ENCODE measurements around the gene RAD51B.

The RAD51B gene

GRCh38 chr14:68260121-68260520, 440.5 kb downstream of the RAD51B start:
- DNase-seq = no peak

GRCh38 chr14:68261092-68261842, 441.7 kb downstream of the RAD51B start:
- DNase-seq = no peak

GRCh38 chr14:68262567-68262966, 443.0 kb downstream of the RAD51B start:
- no peak for DNase-seq

- DNase-seq = no peak
Measured at GRCh38 chr14:68263563-68264259, 444.1 kb downstream of the RAD51B start.

- DNase-seq = no peak
Measured at GRCh38 chr14:68264260-68264569, 444.6 kb downstream of the RAD51B start.

- no peak for DNase-seq
Measured at GRCh38 chr14:68266998-68267397, 447.4 kb downstream of the RAD51B start.

GRCh38 chr14:68268197-68268596, 448.6 kb downstream of the RAD51B start:
- DNase-seq = no peak

GRCh38 chr14:68268719-68269118, 449.1 kb downstream of the RAD51B start:
- no peak for DNase-seq

- DNase-seq = no peak
Measured at GRCh38 chr14:68269136-68269927, 449.8 kb downstream of the RAD51B start.

- DNase-seq = no peak
Measured at GRCh38 chr14:68270342-68270741, 450.8 kb downstream of the RAD51B start.

GRCh38 chr14:68271913-68272391, 452.4 kb downstream of the RAD51B start:
- no peak for DNase-seq

GRCh38 chr14:68273413-68273812, 453.8 kb downstream of the RAD51B start:
- no peak for DNase-seq

- no peak for DNase-seq
Measured at GRCh38 chr14:68274725-68275124, 455.1 kb downstream of the RAD51B start.

GRCh38 chr14:68278576-68279436, 459.2 kb downstream of the RAD51B start:
- no peak for DNase-seq

GRCh38 chr14:68279437-68279720, 459.8 kb downstream of the RAD51B start:
- no peak for DNase-seq

- no peak for DNase-seq
Measured at GRCh38 chr14:68279777-68280233, 460.2 kb downstream of the RAD51B start.

- DNase-seq = no peak
Measured at GRCh38 chr14:68281497-68281896, 461.9 kb downstream of the RAD51B start.

- DNase-seq = no peak
Measured at GRCh38 chr14:68282479-68283377, 463.1 kb downstream of the RAD51B start.

- DNase-seq = no peak
Measured at GRCh38 chr14:68283378-68284123, 464.0 kb downstream of the RAD51B start.

- no peak for DNase-seq
Measured at GRCh38 chr14:68284333-68284732, 464.8 kb downstream of the RAD51B start.

GRCh38 chr14:68284834-68285233, 465.3 kb downstream of the RAD51B start:
- no peak for DNase-seq
